Naive thymus-derived CD8-positive, alpha-beta T cell (primary cell): ENCODE data around the gene CFAP68. TPM values are rescaled to one million over a fixed set of nuclear protein-coding genes. Genes with fewer than 3 reads are reported as not detected.
"Not testable (repeated sequence)": the region's sequence is repeated elsewhere in the genome, so short reads cannot be mapped to it uniquely, and the experiment has no call there.

Experiments used
- ATAC-seq, 2 donors: fragments of 150-1000 bp; cut with Tn5 transposase in 1 of 2; sonication (Bioruptor Pico), chemical (Tn5 transposase) in 1 of 2; 1 replicate in 1 of 2; 2 replicates in 1 of 2; pipeline ENCODE4 v1.10.0; 2021; ENCODE audit warnings: mild to moderate bottlenecking in 2 of 2, moderate library complexity in 2 of 2
- POLR2A ChIA-PET: fragments of 350-600 bp; sonication (Branson Sonifier 250); formaldehyde crosslinking; loops from one replicate; lab custom pipeline; 2021; ENCODE audit warnings: antibody characterized with exemption; lab: Charles Lee
- DNase-seq, 10 donors: peaks; one replicate each; pipeline versions ENCODE4 v3.0.0 to v3.0.0-alpha.2; 2020 to 2022
- H3K27ac Mint-ChIP-seq, 10 donors: one replicate each; pipeline ENCODE4 v1.8.0; 2020 to 2022; ENCODE audit warnings: mild to moderate bottlenecking in 10 of 10, mixed read lengths in 10 of 10, moderate library complexity in 4 of 10, inconsistent platforms in 1 of 10
- H3K27me3 Mint-ChIP-seq, 5 donors: one replicate each; pipeline ENCODE4 v1.8.0; 2021 to 2022; ENCODE audit warnings: mixed read lengths in 5 of 5
- H3K36me3 Mint-ChIP-seq, 3 donors: one replicate each; pipeline ENCODE4 v1.8.0; 2020 to 2022; ENCODE audit warnings: mixed read lengths in 3 of 3, mild to moderate bottlenecking in 2 of 3, inconsistent platforms in 1 of 3
- H3K4me1 Mint-ChIP-seq, 4 donors: one replicate each; pipeline ENCODE4 v1.8.0; 2021 to 2022; ENCODE audit warnings: mixed read lengths in 4 of 4
- H3K4me3 Mint-ChIP-seq, 10 donors: one replicate each; pipeline ENCODE4 v1.8.0; 2020 to 2022; ENCODE audit warnings: mild to moderate bottlenecking in 10 of 10, mixed read lengths in 10 of 10, moderate library complexity in 6 of 10, inconsistent platforms in 1 of 10
- H3K9me3 Mint-ChIP-seq, 9 donors: one replicate each; pipeline ENCODE4 v1.8.0; 2020 to 2022; ENCODE audit warnings: mixed read lengths in 9 of 9, mild to moderate bottlenecking in 3 of 9, inconsistent platforms in 1 of 9, moderate library complexity in 1 of 9
- polyA plus RNA-seq, 3 donors: library from polyadenylated mRNA; unstranded; fragments of 300-500 nt; fragmentation: Illumina TruSeq; gene quantifications; one replicate each; pipeline ENCODE4 v1.2.3, GENCODE V29; 2021
- total RNA-seq, 8 experiments: library from RNA in 2 of 8; stranded (reverse) in 2 of 8; gene quantifications; one replicate each; pipeline ENCODE4 v1.2.3 and lab custom pipeline; 2021 to 2026

The CFAP68 gene
- total and polyA plus RNA-seq, 5 experiments from 2014 or later: 22.9 to 33.5 (median 29.5) TPM

DNA sequence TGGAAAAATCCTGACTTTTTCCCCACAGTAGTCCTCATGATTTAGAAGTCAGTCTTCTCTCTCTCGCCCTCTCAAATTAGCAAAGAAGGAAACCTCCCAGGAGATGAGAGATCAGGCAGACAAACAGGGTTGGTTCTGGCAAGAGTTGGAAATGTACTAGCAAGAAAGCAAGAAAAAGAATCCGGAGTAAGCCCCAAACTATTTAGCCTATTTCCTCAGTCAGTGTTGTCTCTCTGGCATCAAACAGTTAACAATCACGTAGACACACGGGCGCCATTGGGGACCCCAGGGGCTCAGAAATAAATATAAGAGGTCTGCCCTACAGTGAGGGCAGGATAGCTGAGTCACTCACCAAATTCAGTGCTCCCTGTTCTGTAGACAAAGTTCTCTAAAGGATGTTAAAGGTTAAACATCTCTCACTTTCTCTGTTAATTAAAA lies 44.0 kb downstream of the CFAP68 start:
- POLR2A ChIA-PET: no interaction called here
- peak overlapping the region in 1 of 10 donors; percentile 57 for H3K27ac Mint-ChIP-seq
- no peaks in the 10 kb centered on the region for H3K36me3 Mint-ChIP-seq

DNA sequence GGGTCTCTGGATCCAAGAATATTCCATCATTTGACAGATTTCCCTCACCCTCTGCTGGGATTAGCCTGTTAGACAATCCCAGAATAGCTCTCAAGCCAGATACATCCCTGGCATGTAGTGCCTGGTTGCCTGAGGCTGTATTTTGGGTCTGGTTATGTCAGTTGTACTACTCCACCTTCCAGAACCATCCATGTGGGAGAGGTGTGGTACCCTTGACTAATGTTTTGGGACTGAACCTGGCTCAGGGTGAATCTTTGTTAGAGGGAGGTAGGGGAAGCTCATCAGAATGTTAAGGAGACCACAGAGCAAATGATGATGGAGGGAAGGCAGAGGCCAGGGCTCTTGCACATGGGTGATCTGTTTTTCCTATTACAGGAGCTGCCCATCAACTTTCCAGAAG lies 44.6 kb downstream of the CFAP68 start:
- Mint-ChIP-seq H3K27me3 (peaks cover 0 to 8% (median 1%) of the 10 kb centered on the region in 5 donors), H3K4me3 (no peak overlapping the region), H3K9me3 (no peaks in the 10 kb centered on the region), H3K4me1 (peaks cover 2 to 17% (median 16%) of the 10 kb centered on the region in 4 donors), H3K36me3 (no peaks in the 10 kb centered on the region), H3K27ac (peak overlapping the region in 1 of 10 donors; percentile 57)
- DNase-seq (no peak), ATAC-seq (no peak)
- POLR2A ChIA-PET: no interaction called here

More for the DNA sequence above, 44.0 kb downstream of the CFAP68 start:
- no peak for DNase-seq
- no peak for ATAC-seq
- no peak overlapping the region for H3K4me3 Mint-ChIP-seq
- H3K4me1 Mint-ChIP-seq: peaks cover 2 to 17% (median 16%) of the 10 kb centered on the region in 4 donors
- H3K27me3 Mint-ChIP-seq: peaks cover 0 to 8% (median 1%) of the 10 kb centered on the region in 5 donors
- H3K9me3 Mint-ChIP-seq: no peaks in the 10 kb centered on the region

DNA sequence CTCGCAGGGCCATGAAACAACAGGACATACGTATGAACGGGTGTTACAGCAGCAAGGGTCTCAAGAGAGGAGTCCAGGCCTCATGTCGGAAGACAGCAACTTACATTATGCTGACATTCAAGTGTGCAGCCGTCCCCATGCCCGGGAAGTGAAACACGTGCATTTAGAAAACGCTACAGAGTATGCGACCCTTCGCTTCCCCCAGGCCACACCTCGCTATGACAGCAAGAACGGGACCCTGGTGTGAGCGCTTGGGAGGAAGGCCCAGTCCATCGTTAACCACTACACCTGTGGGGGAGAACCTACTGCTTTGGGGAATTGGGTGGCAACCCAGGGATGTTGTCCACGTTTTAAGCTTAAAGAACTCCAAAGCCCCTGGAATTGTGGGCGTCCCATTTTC lies 46.6 kb downstream of the CFAP68 start:
- peak overlapping the region; percentile 69 to 91 (median 85) for H3K4me3 Mint-ChIP-seq
- peak overlapping the region in 8 of 10 donors; percentile 27 to 96 (median 95) for H3K27ac Mint-ChIP-seq
- peaks cover 2 to 17% (median 16%) of the 10 kb centered on the region in 4 donors for H3K4me1 Mint-ChIP-seq
- H3K36me3 Mint-ChIP-seq: no peaks in the 10 kb centered on the region
- ATAC-seq (no peak), DNase-seq (no peak)
- H3K27me3 Mint-ChIP-seq: peaks cover 0 to 5% (median 0%) of the 10 kb centered on the region in 5 donors
- POLR2A ChIA-PET: interaction anchor here (1.3 to 2.6 kb wide), 8 partner anchors 10 to 1388 kb away, joined by 3 to 28 read pairs (median 10); partner anchors contain the start of genes ALG9, CFAP68, DIXDC1 and DLAT
- H3K9me3 Mint-ChIP-seq: no peaks in the 10 kb centered on the region

DNA sequence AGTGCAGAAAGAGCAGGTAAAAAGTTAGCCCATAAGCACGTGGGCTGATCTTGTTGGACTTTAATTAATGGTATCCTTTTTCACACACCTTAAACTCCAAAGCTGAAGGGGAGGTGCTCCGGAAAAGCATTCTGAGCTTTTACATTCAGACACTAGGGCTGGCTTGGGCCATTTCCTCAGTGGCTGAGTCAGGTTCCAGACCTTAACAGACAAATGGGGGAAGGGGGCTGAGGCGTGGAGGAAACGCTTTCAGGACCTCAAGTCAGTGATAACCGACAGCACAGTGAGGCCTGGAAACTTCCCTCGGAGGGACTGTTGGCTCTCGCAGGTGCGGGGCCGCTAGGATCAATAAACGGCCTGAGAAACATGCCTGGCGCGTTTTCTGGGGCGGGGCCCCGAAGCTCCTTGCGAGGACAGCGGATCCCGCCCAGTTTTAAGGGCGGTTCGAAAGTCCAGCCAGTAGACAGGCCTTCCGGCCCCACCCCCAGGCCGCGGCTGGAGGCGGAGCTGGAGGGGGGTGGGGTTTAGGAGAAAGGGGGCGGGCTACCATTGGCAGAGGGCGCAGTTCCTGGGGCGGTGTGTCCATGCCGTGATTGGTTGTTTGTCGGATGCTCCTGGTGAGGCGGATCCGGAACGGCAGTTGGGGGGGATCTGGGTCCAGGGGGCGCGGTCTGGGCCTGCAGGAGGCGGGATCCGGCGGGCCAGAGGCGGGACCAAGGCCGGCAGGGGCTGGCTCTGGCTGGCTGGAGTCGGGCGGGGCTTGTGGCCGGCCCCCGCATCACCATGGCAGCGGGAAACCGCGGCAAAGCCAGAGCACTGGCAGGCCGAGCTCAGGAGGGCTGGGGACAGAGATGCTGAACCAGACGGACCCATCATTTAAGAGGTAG lies 47.4 kb downstream of the CFAP68 start:
- H3K36me3 Mint-ChIP-seq: no peaks in the 10 kb centered on the region
- POLR2A ChIA-PET: interaction anchor here (0.7 to 2.6 kb wide), 12 partner anchors 10 to 1388 kb away, joined by 3 to 28 read pairs (median 6); partner anchors contain the start of genes ALG9, CFAP68, DIXDC1 and DLAT
- H3K4me3 Mint-ChIP-seq: peak overlapping the region; percentile 82 to 91 (median 87)
- H3K27me3 Mint-ChIP-seq: no peaks in the 10 kb centered on the region
- peak overlapping the region; percentile 70 to 96 (median 95) for H3K27ac Mint-ChIP-seq
- no peaks in the 10 kb centered on the region for H3K9me3 Mint-ChIP-seq
- ATAC-seq: peak; percentile 88 to 89
- peak; percentile 90 to 98 (median 95) for DNase-seq
- peaks cover 2 to 17% (median 16%) of the 10 kb centered on the region in 4 donors for H3K4me1 Mint-ChIP-seq

DNA sequence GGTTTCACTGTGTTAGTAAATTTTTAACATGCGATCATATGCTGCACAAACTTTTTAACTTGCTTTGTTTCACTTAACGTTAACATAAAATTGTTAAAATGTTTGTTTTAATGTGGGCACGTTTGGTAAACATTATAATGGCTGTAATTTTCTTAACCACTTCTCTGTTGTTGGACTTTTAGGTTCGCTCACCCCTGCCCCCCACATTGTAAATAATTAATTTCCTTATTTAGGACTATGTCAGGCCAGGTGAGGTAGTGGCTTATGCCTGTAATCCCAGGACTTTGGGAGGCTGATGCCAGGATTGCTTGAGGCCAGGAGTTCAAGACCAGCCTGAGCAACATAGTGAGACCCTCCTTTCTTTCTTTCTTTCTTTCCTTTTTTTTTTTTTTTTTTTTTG lies 51.1 kb downstream of the CFAP68 start:
- Mint-ChIP-seq H3K27me3 (no peaks in the 10 kb centered on the region), H3K36me3 (no peaks in the 10 kb centered on the region), H3K4me3 (no peak overlapping the region), H3K9me3 (no peaks in the 10 kb centered on the region), H3K4me1 (peaks cover 5 to 25% (median 22%) of the 10 kb centered on the region in 4 donors), H3K27ac (no peak overlapping the region)
- POLR2A ChIA-PET: no interaction called here
- ATAC-seq (no peak), DNase-seq (no peak)

DNA sequence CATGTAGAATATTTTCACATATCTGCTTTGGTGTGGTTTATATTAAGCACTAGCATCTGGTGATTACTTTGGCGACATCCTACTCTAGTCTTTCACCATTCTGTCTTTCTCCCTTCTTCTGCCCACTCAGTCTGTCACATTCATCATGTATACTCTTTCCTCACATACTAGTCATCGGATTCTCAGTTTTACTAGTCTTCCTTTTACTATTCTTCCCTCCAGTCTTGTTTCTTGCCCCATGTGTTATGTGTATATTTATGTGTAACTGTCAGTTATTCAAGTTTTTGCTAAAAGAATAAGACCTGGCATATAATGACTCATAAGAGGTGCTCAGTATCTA lies 53.2 kb downstream of the CFAP68 start:
- Mint-ChIP-seq H3K36me3 (no peaks in the 10 kb centered on the region), H3K4me1 (peaks cover 8 to 24% (median 21%) of the 10 kb centered on the region in 4 donors), H3K9me3 (no peaks in the 10 kb centered on the region), H3K27me3 (no peaks in the 10 kb centered on the region), H3K27ac (no peak overlapping the region), H3K4me3 (peak overlapping the region in 1 of 10 donors; percentile 59)
- ATAC-seq: no peak
- POLR2A ChIA-PET: interaction anchor here (1.3 kb wide), 1 partner anchor 155 kb away, joined by 3 read pairs; the partner anchor contains the start of genes SDHD and TIMM8B
- DNase-seq: no peak

DNA sequence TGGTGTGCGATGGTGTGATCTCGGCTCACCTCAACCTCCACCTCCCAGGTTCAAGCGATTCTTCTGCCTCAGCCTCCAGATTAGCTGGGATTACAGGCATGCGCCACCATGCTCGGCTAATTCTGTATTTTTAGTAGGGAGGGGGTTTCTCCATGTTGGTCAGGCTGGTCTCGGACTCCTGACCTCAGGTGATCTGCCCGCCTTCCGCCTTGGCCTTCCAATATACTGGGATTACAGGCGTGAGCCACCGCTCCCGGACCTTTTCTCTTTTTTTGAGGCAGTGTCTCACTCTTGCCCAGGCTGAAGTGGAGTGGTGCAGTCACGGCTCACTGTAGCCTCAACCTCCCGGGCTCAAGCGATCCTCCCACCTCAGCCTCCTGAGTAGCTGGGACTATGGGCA lies 53.8 kb downstream of the CFAP68 start:
- POLR2A ChIA-PET: not testable (repeated sequence)

DNA sequence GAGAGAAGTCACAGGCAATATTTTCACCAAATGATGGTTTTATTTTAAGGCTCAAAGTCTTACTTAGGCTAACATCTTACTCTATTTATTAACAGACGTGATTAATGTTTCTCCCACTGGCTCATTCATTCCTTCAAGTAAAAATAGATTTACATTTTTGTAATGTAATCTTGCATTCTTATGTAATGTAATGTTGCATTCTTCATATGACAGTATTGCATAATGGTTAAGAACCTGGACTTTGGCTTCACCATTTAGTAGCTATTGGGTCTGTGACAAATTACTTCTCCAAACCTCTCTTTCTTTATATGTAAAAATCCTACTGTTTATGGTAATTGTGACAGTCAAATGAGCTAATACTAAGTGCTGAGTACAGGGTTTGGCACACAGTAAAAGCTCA lies 54.5 kb downstream of the CFAP68 start:
- Mint-ChIP-seq H3K9me3 (no peaks in the 10 kb centered on the region), H3K4me1 (peaks cover 18 to 37% (median 34%) of the 10 kb centered on the region in 4 donors), H3K27ac (no peak overlapping the region), H3K4me3 (no peak overlapping the region), H3K36me3 (no peaks in the 10 kb centered on the region), H3K27me3 (no peaks in the 10 kb centered on the region)
- POLR2A ChIA-PET: interaction anchor here (0.5 to 1.0 kb wide), 3 partner anchors 12 to 168 kb away, joined by 3 to 4 read pairs (median 3); partner anchors contain the start of gene PPP2R1B
- DNase-seq (no peak), ATAC-seq (no peak)

More for the DNA sequence above, 53.8 kb downstream of the CFAP68 start:
- H3K27ac Mint-ChIP-seq, DNase-seq, H3K4me3 Mint-ChIP-seq, H3K27me3 Mint-ChIP-seq, ATAC-seq, H3K9me3 Mint-ChIP-seq, H3K36me3 Mint-ChIP-seq: not testable (repeated sequence)
- peaks cover 11 to 30% (median 27%) of the 10 kb centered on the region in 4 donors for H3K4me1 Mint-ChIP-seq

DNA sequence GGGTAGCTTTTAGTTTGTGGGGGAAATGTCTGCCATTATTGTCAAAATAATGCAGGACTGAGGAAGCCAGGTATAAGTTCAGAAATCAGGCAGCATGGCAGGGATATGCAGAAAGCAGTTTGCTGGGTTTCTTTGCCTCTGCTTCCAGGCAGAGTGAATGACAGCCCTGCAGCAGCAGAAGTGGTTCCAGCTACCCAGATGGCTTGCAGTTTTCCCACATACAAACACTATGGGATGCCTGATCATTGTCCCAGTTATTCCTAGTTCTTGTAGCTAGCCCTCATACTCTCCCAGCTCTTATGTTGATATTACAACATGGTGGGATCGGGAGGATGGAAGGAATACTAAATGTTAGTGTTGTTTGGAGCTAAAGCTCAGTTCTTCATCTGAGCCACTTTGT lies 55.0 kb downstream of the CFAP68 start:
- DNase-seq (no peak), ATAC-seq (no peak)
- Mint-ChIP-seq H3K27ac (no peak overlapping the region), H3K4me3 (no peak overlapping the region), H3K9me3 (no peaks in the 10 kb centered on the region), H3K27me3 (no peaks in the 10 kb centered on the region), H3K4me1 (peaks cover 20 to 41% (median 38%) of the 10 kb centered on the region in 4 donors), H3K36me3 (no peaks in the 10 kb centered on the region)
- POLR2A ChIA-PET: interaction anchor here (0.5 to 4.0 kb wide), 4 partner anchors 8 to 169 kb away, joined by 3 to 28 read pairs (median 4); partner anchors contain the start of gene PPP2R1B

Other genes with a start within 250 kb of the CFAP68 start
- 10 to 100 TPM; 38.1 to 38.2 TPM for gene PPP2R1B, start 113.2 kb upstream of the CFAP68 start, total RNA-seq
- gene PPP2R1B, start 113.2 kb upstream of the CFAP68 start, polyA plus RNA-seq: 10 to 100 TPM; 12.5 to 14.8 (median 14.4) TPM
- 10 to 100 TPM; 24.2 to 28.6 TPM for gene ALG9, start 8.0 kb upstream of the CFAP68 start, total RNA-seq
- gene ALG9, start 8.0 kb upstream of the CFAP68 start, polyA plus RNA-seq: 10 to 100 TPM in 2 of 3 donors, 1 to 10 TPM in 1; 6.4 to 13.1 (median 11.9) TPM
- 1 to 10 TPM; 5.9 to 6.1 TPM for gene FDXACB1, start 376 bp upstream of the CFAP68 start, total RNA-seq
- gene FDXACB1, start 376 bp upstream of the CFAP68 start, polyA plus RNA-seq: 1 to 10 TPM; 7.5 to 8.3 (median 7.6) TPM
- gene CRYAB, start 32.2 kb downstream of the CFAP68 start, total RNA-seq: not detected
- not detected for gene CRYAB, start 32.2 kb downstream of the CFAP68 start, polyA plus RNA-seq
- under 1 TPM in 1 of 2 experiments, not detected in 1; 0.27 TPM for gene HSPB2, start 33.2 kb downstream of the CFAP68 start, total RNA-seq
- gene HSPB2, start 33.2 kb downstream of the CFAP68 start, polyA plus RNA-seq: not detected
- gene C11orf52, start 39.4 kb downstream of the CFAP68 start, total RNA-seq: not detected
- not detected for gene C11orf52, start 39.4 kb downstream of the CFAP68 start, polyA plus RNA-seq
- gene DIXDC1, start 57.8 kb downstream of the CFAP68 start, total RNA-seq: 1 to 10 TPM in 1 of 2 experiments, under 1 TPM in 1; 0.80 to 1.2 TPM
- 1 to 10 TPM in 1 of 3 donors, under 1 TPM in 2; 0.27 to 5.7 (median 0.81) TPM for gene DIXDC1, start 57.8 kb downstream of the CFAP68 start, polyA plus RNA-seq
- gene DLAT, start 145.9 kb downstream of the CFAP68 start, total RNA-seq: 10 to 100 TPM; 20.0 to 20.5 TPM
- gene DLAT, start 145.9 kb downstream of the CFAP68 start, polyA plus RNA-seq: 10 to 100 TPM; 22.4 to 26.1 (median 24.5) TPM
- gene PIH1D2, start 194.5 kb downstream of the CFAP68 start, total RNA-seq: not detected
- under 1 TPM in 2 of 3 donors, not detected in 1; 0.50 to 0.87 TPM for gene PIH1D2, start 194.5 kb downstream of the CFAP68 start, polyA plus RNA-seq
- gene NKAPD1, start 194.8 kb downstream of the CFAP68 start, total RNA-seq: 10 to 100 TPM; 21.5 to 21.7 TPM
- gene NKAPD1, start 194.8 kb downstream of the CFAP68 start, polyA plus RNA-seq: 10 to 100 TPM in 1 of 3 donors, 1 to 10 TPM in 2; 9.8 to 12.6 (median 10.0) TPM
- gene TIMM8B, start 207.2 kb downstream of the CFAP68 start, total RNA-seq: 10 to 100 TPM; 26.2 to 33.3 TPM
- gene TIMM8B, start 207.2 kb downstream of the CFAP68 start, polyA plus RNA-seq: 10 to 100 TPM; 58.0 to 75.2 (median 69.1) TPM
- gene SDHD, start 207.3 kb downstream of the CFAP68 start, total RNA-seq: 10 to 100 TPM; 71.5 to 76.9 TPM
- gene SDHD, start 207.3 kb downstream of the CFAP68 start, polyA plus RNA-seq: 100 to 1,000 TPM; 167 to 191 (median 181) TPM